Lung (tissue), 12 donors: Measurements from ENCODE around the gene PSORS1C2. TPM values are rescaled to one million over a fixed set of nuclear protein-coding genes. Genes with fewer than 3 reads are reported as not detected.
"Not testable (repeated sequence)": the region's sequence is repeated elsewhere in the genome, so short reads cannot be mapped to it uniquely, and the experiment has no call there.

Source experiments
- ATAC-seq: fragments of 200-7000 bp; cut with Tn5 transposase; one replicate; pipeline ENCODE4 v1.9.1; 2020; ENCODE audit warnings: moderate number of reproducible peaks; ENCODE audit not compliant: insufficient read depth, low FRiP score
- DNase-seq, 3 donors: peaks; one replicate each; pipeline ENCODE4 v3.0.0-alpha.2; 2013 to 2017
- H3K27ac ChIP-seq, 2 donors: one replicate each; pipeline ENCODE4 v1.5.1; 2013; ENCODE audit warnings: mild to moderate bottlenecking in 2 of 2, moderate library complexity in 2 of 2, control low read depth in 1 of 2, inconsistent platforms in 1 of 2, low read depth in 1 of 2, low read length in 1 of 2
- H3K27me3 ChIP-seq, 3 donors: one replicate each; pipeline ENCODE4 v1.5.1; 2013; ENCODE audit warnings: low read length in 2 of 3; ENCODE audit not compliant: control insufficient read depth in 3 of 3, insufficient read depth in 3 of 3
- H3K36me3 ChIP-seq, 4 donors: one replicate each; pipeline ENCODE4 v1.5.1; 2013; ENCODE audit warnings: low read length in 4 of 4, mild to moderate bottlenecking in 1 of 4, moderate library complexity in 1 of 4; ENCODE audit not compliant: control insufficient read depth in 4 of 4, insufficient read depth in 4 of 4
- H3K4me1 ChIP-seq, 5 donors: one replicate each; pipeline ENCODE4 v1.5.1; 2013; ENCODE audit warnings: low read length in 5 of 5, mild to moderate bottlenecking in 2 of 5, moderate library complexity in 1 of 5; ENCODE audit not compliant: control insufficient read depth in 5 of 5, insufficient read depth in 5 of 5
- H3K4me3 ChIP-seq: one replicate; pipeline ENCODE4 v1.5.1; 2013; ENCODE audit warnings: mild to moderate bottlenecking, control low read depth, moderate library complexity
- H3K9ac ChIP-seq, 2 donors: one replicate each; pipeline ENCODE4 v1.5.1; 2013; ENCODE audit warnings: low read length in 2 of 2, control low read depth in 1 of 2; ENCODE audit not compliant: insufficient read depth in 1 of 2
- H3K9me3 ChIP-seq, 4 donors: one replicate each; pipeline ENCODE4 v1.5.1; 2013; ENCODE audit warnings: low read length in 3 of 4, mild to moderate bottlenecking in 1 of 4, moderate library complexity in 1 of 4; ENCODE audit not compliant: control insufficient read depth in 4 of 4, insufficient read depth in 3 of 4
- CTCF ChIP-seq: IDR thresholded peaks from 2 replicates; pipeline ENCODE4 v1.5.1; 2012; ENCODE audit warnings: mild to moderate bottlenecking; ENCODE audit errors: control extremely low read depth, extremely low read depth
- whole genome bisulfite sequencing, 2 donors: extraction: QIAGEN DNeasy Blood & Tissue Kit; methylation state at CpG; one replicate each; pipeline ENCODE4 v1.1.7; 2013; 5-methylcytosine and 5-hydroxymethylcytosine counted together
- polyA plus RNA-seq, 2 donors: library from polyadenylated mRNA; stranded (reverse); fragments of 200-250 nt; gene quantifications; one replicate each; pipeline ENCODE4 v1.2.1, GENCODE V29; 2013
- total RNA-seq, 2 donors: library from RNA; depleted of rRNA in 1 of 2; stranded (reverse); fragments of >200 nt in 1 of 2; gene quantifications; one replicate each; pipeline ENCODE4 v1.2.1, GENCODE V29; 2014 to 2021
- donor health status: control.
- donor health status: control.
- donor health status: Bipolar disorder and iron deficiency.
- donor health status: healthy.
- donor health status: DM: yes; HTN: yes; CAD: no.

The PSORS1C2 gene
- total and polyA plus RNA-seq, 4 donors, result not detected

GRCh38 chr6:31170987-31171671 is 32.3 kb upstream of the PSORS1C2 start:
- no peak overlapping the region for H3K4me3 ChIP-seq
- TF ChIP-seq CTCF, result no peak
- WGBS, 2 donors, result 95 to 96% methylated on average over 10 of the region's 10 CpGs
- H3K27ac ChIP-seq, result no peak overlapping the region
- no peak overlapping the region for H3K9ac ChIP-seq
- H3K27me3 ChIP-seq, result no peaks in the 10 kb centered on the region
- no peak for DNase-seq
- H3K36me3 ChIP-seq, result no peaks in the 10 kb centered on the region
- no peak for ATAC-seq
- peaks cover 0 to 12% (median 0%) of the 10 kb centered on the region in 5 donors for H3K4me1 ChIP-seq
- no peaks in the 10 kb centered on the region for H3K9me3 ChIP-seq

DNA sequence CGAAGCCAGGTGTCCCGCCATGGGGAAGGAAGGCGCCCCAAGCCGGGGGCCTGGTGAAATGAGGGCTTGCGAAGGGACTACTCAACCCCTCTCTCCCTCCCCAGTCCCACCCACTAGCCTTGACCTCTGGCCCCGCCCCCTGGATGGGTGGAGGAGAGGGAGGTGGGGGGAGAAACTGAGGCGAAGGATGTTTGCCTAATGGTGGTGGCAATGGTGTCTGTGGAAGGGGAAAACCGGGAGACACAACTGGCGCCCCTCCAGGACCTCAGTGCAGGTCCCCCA is 31.7 kb upstream of the PSORS1C2 start, which contains the start of gene POU5F1:
TSS of gene POU5F1 (minus strand) at position 83 of the 282 bp plus-strand sequence. CDS start at position 21, 62 bp downstream.
- Histone ChIP-seq H3K36me3 (no peaks in the 10 kb centered on the region), H3K27ac (no peak within 1 kb of the TSS), H3K9me3 (no peaks in the 10 kb centered on the region), H3K4me3 (no peak within 1 kb of the TSS), H3K27me3 (no peaks in the 10 kb centered on the region), H3K9ac (no peak within 1 kb of the TSS), H3K4me1 (peaks cover 0 to 6% (median 0%) of the 10 kb centered on the region in 5 donors)
- 71 to 80% methylated on average over 9 of the region's 9 CpGs for WGBS, 2 donors
- no peak for DNase-seq
- no peak for TF ChIP-seq CTCF
- ATAC-seq, result no peak

GRCh38 chr6:31169858-31170599 is 31.2 kb upstream of the PSORS1C2 start:
- WGBS, 2 donors, result 79 to 80% methylated on average over 21 to 23 of the region's 23 CpGs
- not testable (repeated sequence) for H3K27me3 ChIP-seq, H3K4me1 ChIP-seq, H3K9ac ChIP-seq, H3K9me3 ChIP-seq, DNase-seq, H3K4me3 ChIP-seq, H3K36me3 ChIP-seq, H3K27ac ChIP-seq, ATAC-seq

DNA sequence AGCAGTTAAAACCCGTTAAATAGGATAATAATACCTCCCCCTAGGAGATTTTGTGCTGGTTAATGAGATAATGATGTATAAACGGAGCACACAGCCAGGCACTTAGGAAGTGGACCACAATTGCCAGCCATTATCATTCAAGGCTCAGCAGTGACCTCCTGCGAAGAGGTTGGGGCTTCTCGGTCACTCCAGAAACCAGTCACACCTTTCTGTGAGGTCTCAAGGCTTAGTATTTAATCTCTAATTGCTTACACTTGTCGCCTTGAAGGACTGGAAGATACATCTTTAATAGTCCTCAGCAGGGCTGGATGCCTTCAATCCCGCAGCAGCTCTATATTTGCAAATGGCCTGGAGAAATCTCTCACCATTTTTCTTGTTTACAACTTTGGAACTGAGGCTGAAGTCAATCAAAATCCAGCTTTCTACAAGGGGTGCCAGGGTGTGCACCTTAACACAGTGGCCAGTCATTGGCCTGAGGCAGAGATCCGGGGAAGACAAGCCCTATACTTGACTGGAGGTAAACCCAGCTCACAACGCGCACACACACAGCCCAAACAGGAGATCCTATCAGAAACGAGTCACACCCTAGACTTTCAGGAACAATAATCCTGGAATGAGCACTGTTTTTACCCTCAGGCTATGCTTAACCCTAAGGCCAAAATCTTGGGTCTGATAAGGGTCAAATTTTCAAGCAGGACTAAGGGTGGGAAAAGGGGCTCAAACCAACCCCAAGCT is 30.4 kb upstream of the PSORS1C2 start:
- no peak for ATAC-seq
- H3K27me3 ChIP-seq, result no peaks in the 10 kb centered on the region
- DNase-seq, result no peak
- TF ChIP-seq CTCF, result no peak
- no peaks in the 10 kb centered on the region for H3K36me3 ChIP-seq
- WGBS, 2 donors, result 81 to 84% methylated on average over 10 of the region's 10 CpGs
- no peak overlapping the region for H3K4me3 ChIP-seq
- H3K9me3 ChIP-seq, result no peaks in the 10 kb centered on the region
- H3K27ac ChIP-seq, result no peak overlapping the region
- H3K4me1 ChIP-seq, result peaks cover 0 to 4% (median 0%) of the 10 kb centered on the region in 5 donors
- no peak overlapping the region for H3K9ac ChIP-seq
